ENCODE data around the gene CMIP. TPM values are rescaled to one million over a fixed set of nuclear protein-coding genes. Genes with fewer than 3 reads are reported as not detected.

The CMIP gene
- total and polyA plus RNA-seq, 10 of the 15 experiments (the other 5 are each of a cell fraction or from before 2014, with no cell fraction given), result 1.2 to 43.2 (median 4.4) TPM

DNA sequence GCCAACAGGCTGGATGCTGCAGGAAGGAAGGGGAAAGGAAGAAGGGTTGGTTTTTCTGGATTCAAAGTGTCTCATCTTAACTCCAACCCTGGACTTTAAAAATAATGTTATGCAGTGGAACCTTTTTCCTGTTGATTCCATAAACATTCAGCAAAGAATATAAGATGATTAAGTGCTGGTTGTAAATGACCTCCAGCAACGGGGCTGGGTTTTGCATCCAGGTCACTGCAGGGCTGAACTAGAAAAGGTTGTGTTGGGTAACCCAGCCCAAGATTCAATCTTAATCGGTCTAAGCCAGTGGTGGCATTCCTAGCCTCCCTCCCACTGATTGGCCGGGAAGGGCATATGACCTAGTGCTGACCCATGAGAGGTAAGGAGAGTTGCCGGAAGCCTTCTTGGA lies 300.3 kb downstream of the CMIP start:
- ChIA-PET POLR2A (interaction anchor here (1.7 kb wide), 1 partner anchor 126 kb away, joined by 5 read pairs; no protein-coding TSS in a partner anchor), SMC1A (ENCODE audit: uncharacterized antibody, unreplicated experiment) (interaction anchor here (1.3 to 1.6 kb wide), 3 partner anchors 36 to 144 kb away, joined by 3 to 6 read pairs (median 4); no protein-coding TSS in a partner anchor), CTCF (interaction anchor here (1.6 kb wide), 1 partner anchor 128 kb away, joined by 5 read pairs; no protein-coding TSS in a partner anchor), RAD21 (ENCODE audit: unreplicated experiment) (no interaction called here)
- H2AFZ ChIP-seq (ENCODE audit: control insufficient read depth, low read depth, low read length), result no peak overlapping the region
- H3K79me2 ChIP-seq (ENCODE audit: control insufficient read depth, insufficient read depth, low read length), result peaks cover 2% of the 10 kb centered on the region
- peaks cover 36% of the 10 kb centered on the region for H3K4me1 ChIP-seq (ENCODE audit: control insufficient read depth, insufficient read depth, low read length)
- H3K27me3 ChIP-seq (replicated peaks in 1 of 2; ENCODE audit: control insufficient read depth in 2 of 2, insufficient read depth in 2 of 2, low read length in 1 of 2), result no peaks in the 10 kb centered on the region
- H3K4me2 ChIP-seq (ENCODE audit: control insufficient read depth, insufficient read depth), result no peak overlapping the region
- 0 out of 4 replicates have a peak, but pooled peaks cover 0 to 2% of the 10 kb centered on the region in 2 experiments for H3K36me3 ChIP-seq (ENCODE audit: control insufficient read depth in 2 of 2, insufficient read depth in 2 of 2, low read length in 1 of 2)
- ATAC-seq (no peak), DNase-seq (ENCODE audit: low read depth, low spot score) (no peak), FAIRE-seq (no peak)
- in situ Hi-C loops (cut with MboI) (no loop called here), intact Hi-C loops (cut with micrococcal nuclease; ENCODE audit: unreplicated experiment) (loop anchor here (5.0 kb wide), 1 partner anchor 37 kb away; no protein-coding TSS in a partner anchor)
- no peaks in the 10 kb centered on the region for H4K20me1 ChIP-seq (ENCODE audit: control insufficient read depth, insufficient read depth)
- H3K9me3 ChIP-seq (replicated peaks; ENCODE audit: control insufficient read depth, insufficient read depth, low read length), result no peaks in the 10 kb centered on the region; the same call in 2 of the 3 replicates
- TF ChIP-seq GABPA (IDR thresholded peaks at IDR 0.05; ENCODE audit: low read depth) (no peak), MYC (IDR thresholded peaks at IDR 0.05; ENCODE audit: insufficient read depth, insufficient read length, insufficient replicate concordance, low read length, severe bottlenecking) (no peak), SUPT20H (IDR thresholded peaks at IDR 0.05; ENCODE audit: borderline replicate concordance, control insufficient read depth, low read depth, low read length) (no peak), PAX8 (IDR thresholded peaks at IDR 0.05) (no peak), ZNF207 (IDR thresholded peaks at IDR 0.05; ENCODE audit: borderline replicate concordance) (no peak), FOXK2 (IDR thresholded peaks at IDR 0.05) (no peak), MXI1 (IDR thresholded peaks at IDR 0.05; ENCODE audit: low read depth, low read length) (no peak), CREM (IDR thresholded peaks at IDR 0.05; ENCODE audit: low read depth) (no peak), RBBP5 (conservative IDR thresholded peaks at IDR 0.05) (no peak)
- TF ChIP-seq, protein P1, sequence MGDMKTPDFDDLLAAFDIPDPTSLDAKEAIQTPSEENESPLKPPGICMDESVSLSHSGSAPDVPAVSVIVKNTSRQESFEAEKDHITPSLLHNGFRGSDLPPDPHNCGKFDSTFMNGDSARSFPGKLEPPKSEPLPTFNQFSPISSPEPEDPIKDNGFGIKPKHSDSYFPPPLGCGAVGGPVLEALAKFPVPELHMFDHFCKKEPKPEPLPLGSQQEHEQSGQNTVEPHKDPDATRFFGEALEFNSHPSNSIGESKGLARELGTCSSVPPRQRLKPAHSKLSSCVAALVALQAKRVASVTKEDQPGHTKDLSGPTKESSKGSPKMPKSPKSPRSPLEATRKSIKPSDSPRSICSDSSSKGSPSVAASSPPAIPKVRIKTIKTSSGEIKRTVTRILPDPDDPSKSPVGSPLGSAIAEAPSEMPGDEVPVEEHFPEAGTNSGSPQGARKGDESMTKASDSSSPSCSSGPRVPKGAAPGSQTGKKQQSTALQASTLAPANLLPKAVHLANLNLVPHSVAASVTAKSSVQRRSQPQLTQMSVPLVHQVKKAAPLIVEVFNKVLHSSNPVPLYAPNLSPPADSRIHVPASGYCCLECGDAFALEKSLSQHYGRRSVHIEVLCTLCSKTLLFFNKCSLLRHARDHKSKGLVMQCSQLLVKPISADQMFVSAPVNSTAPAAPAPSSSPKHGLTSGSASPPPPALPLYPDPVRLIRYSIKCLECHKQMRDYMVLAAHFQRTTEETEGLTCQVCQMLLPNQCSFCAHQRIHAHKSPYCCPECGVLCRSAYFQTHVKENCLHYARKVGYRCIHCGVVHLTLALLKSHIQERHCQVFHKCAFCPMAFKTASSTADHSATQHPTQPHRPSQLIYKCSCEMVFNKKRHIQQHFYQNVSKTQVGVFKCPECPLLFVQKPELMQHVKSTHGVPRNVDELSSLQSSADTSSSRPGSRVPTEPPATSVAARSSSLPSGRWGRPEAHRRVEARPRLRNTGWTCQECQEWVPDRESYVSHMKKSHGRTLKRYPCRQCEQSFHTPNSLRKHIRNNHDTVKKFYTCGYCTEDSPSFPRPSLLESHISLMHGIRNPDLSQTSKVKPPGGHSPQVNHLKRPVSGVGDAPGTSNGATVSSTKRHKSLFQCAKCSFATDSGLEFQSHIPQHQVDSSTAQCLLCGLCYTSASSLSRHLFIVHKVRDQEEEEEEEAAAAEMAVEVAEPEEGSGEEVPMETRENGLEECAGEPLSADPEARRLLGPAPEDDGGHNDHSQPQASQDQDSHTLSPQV (IDR thresholded peaks at IDR 0.05), result no peak
- TF ChIP-seq, protein P2, sequence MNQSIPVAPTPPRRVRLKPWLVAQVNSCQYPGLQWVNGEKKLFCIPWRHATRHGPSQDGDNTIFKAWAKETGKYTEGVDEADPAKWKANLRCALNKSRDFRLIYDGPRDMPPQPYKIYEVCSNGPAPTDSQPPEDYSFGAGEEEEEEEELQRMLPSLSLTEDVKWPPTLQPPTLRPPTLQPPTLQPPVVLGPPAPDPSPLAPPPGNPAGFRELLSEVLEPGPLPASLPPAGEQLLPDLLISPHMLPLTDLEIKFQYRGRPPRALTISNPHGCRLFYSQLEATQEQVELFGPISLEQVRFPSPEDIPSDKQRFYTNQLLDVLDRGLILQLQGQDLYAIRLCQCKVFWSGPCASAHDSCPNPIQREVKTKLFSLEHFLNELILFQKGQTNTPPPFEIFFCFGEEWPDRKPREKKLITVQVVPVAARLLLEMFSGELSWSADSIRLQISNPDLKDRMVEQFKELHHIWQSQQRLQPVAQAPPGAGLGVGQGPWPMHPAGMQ (IDR thresholded peaks at IDR 0.05; ENCODE audit: borderline replicate concordance), result no peak
- TF ChIP-seq, protein P3, sequence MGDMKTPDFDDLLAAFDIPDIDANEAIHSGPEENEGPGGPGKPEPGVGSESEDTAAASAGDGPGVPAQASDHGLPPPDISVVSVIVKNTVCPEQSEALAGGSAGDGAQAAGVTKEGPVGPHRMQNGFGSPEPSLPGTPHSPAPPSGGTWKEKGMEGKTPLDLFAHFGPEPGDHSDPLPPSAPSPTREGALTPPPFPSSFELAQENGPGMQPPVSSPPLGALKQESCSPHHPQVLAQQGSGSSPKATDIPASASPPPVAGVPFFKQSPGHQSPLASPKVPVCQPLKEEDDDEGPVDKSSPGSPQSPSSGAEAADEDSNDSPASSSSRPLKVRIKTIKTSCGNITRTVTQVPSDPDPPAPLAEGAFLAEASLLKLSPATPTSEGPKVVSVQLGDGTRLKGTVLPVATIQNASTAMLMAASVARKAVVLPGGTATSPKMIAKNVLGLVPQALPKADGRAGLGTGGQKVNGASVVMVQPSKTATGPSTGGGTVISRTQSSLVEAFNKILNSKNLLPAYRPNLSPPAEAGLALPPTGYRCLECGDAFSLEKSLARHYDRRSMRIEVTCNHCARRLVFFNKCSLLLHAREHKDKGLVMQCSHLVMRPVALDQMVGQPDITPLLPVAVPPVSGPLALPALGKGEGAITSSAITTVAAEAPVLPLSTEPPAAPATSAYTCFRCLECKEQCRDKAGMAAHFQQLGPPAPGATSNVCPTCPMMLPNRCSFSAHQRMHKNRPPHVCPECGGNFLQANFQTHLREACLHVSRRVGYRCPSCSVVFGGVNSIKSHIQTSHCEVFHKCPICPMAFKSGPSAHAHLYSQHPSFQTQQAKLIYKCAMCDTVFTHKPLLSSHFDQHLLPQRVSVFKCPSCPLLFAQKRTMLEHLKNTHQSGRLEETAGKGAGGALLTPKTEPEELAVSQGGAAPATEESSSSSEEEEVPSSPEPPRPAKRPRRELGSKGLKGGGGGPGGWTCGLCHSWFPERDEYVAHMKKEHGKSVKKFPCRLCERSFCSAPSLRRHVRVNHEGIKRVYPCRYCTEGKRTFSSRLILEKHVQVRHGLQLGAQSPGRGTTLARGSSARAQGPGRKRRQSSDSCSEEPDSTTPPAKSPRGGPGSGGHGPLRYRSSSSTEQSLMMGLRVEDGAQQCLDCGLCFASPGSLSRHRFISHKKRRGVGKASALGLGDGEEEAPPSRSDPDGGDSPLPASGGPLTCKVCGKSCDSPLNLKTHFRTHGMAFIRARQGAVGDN (IDR thresholded peaks at IDR 0.05), result no peak
- no peak overlapping the region for H3K9ac ChIP-seq (ENCODE audit: control insufficient read depth, insufficient read depth, low read length)
- WGBS (ENCODE audit: insufficient coverage, insufficient replicate concordance, low lambda C conversion rate, missing lambda C conversion rate), result 80% methylated on average over 4 of the region's 4 CpGs
- no peak overlapping the region for H3K4me3 ChIP-seq
- no peak overlapping the region for H3K27ac ChIP-seq (ENCODE audit: control insufficient read depth, insufficient read depth)
- no TSS peak for BruUV-seq (replicated peaks)

Measured in GM12878 (cell line).